ENCODE data around the gene SULT1A1. TPM values are rescaled to one million over a fixed set of nuclear protein-coding genes. Genes with fewer than 3 reads are reported as not detected.

The SULT1A1 gene
- total and polyA plus RNA-seq, 2 of the 13 experiments (the other 11 are each of a cell fraction or from before 2014, with no cell fraction given): 114 to 147 TPM

GRCh38 chr16:28617874-28618273 is 8.0 kb upstream of the SULT1A1 start (continued):
- TF ChIP-seq, protein P1, sequence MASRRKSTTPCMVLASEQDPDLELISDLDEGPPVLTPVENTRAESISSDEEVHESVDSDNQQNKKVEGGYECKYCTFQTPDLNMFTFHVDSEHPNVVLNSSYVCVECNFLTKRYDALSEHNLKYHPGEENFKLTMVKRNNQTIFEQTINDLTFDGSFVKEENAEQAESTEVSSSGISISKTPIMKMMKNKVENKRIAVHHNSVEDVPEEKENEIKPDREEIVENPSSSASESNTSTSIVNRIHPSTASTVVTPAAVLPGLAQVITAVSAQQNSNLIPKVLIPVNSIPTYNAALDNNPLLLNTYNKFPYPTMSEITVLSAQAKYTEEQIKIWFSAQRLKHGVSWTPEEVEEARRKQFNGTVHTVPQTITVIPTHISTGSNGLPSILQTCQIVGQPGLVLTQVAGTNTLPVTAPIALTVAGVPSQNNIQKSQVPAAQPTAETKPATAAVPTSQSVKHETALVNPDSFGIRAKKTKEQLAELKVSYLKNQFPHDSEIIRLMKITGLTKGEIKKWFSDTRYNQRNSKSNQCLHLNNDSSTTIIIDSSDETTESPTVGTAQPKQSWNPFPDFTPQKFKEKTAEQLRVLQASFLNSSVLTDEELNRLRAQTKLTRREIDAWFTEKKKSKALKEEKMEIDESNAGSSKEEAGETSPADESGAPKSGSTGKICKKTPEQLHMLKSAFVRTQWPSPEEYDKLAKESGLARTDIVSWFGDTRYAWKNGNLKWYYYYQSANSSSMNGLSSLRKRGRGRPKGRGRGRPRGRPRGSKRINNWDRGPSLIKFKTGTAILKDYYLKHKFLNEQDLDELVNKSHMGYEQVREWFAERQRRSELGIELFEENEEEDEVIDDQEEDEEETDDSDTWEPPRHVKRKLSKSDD (CRISPR knock-in tag; IDR thresholded peaks at IDR 0.05; ENCODE audit: low read depth): no peak
- TF ChIP-seq ZBTB10 (CRISPR knock-in tag; IDR thresholded peaks at IDR 0.05; ENCODE audit: borderline replicate concordance): no peak
- no peak for TF ChIP-seq SMARCE1 (IDR thresholded peaks at IDR 0.05; ENCODE audit: borderline replicate concordance)
- no peak for TF ChIP-seq NFKBIZ (CRISPR knock-in tag; IDR thresholded peaks at IDR 0.05)
- 0 out of 2 replicates have a peak, but pooled peaks have one; percentile 20 for TF ChIP-seq SP5 (CRISPR knock-in tag; IDR thresholded peaks at IDR 0.05; ENCODE audit: borderline replicate concordance, low read depth)
- no peak for TF ChIP-seq ZNF160 (CRISPR knock-in tag; IDR thresholded peaks at IDR 0.05)
- TF ChIP-seq ZNF691 (CRISPR knock-in tag; IDR thresholded peaks at IDR 0.05; ENCODE audit: borderline replicate concordance, low read depth): no peak
- TF ChIP-seq, protein P2, sequence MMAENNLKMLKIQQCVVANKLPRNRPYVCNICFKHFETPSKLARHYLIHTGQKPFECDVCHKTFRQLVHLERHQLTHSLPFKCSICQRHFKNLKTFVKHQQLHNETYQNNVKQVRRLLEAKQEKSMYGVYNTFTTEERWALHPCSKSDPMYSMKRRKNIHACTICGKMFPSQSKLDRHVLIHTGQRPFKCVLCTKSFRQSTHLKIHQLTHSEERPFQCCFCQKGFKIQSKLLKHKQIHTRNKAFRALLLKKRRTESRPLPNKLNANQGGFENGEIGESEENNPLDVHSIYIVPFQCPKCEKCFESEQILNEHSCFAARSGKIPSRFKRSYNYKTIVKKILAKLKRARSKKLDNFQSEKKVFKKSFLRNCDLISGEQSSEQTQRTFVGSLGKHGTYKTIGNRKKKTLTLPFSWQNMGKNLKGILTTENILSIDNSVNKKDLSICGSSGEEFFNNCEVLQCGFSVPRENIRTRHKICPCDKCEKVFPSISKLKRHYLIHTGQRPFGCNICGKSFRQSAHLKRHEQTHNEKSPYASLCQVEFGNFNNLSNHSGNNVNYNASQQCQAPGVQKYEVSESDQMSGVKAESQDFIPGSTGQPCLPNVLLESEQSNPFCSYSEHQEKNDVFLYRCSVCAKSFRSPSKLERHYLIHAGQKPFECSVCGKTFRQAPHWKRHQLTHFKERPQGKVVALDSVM (CRISPR knock-in tag; IDR thresholded peaks at IDR 0.05): peak; percentile 48; the same call in 1 of the 2 replicates
- peak; percentile 85 for TF ChIP-seq NR2F6 (IDR thresholded peaks at IDR 0.05)
- peak; percentile 89 for TF ChIP-seq NR2F6 (CRISPR knock-in tag; IDR thresholded peaks at IDR 0.05)
- TF ChIP-seq SIX1 (CRISPR knock-in tag; IDR thresholded peaks at IDR 0.05; ENCODE audit: borderline replicate concordance): no peak
- no peak for TF ChIP-seq ZNF335 (CRISPR knock-in tag; IDR thresholded peaks at IDR 0.05)
- no peak for TF ChIP-seq ZNF430 (CRISPR knock-in tag; IDR thresholded peaks at IDR 0.05)
- TF ChIP-seq BATF2 (CRISPR knock-in tag; IDR thresholded peaks at IDR 0.05): no peak
- no peak for TF ChIP-seq TFE3 (CRISPR knock-in tag; IDR thresholded peaks at IDR 0.05)
- TF ChIP-seq, protein P3, sequence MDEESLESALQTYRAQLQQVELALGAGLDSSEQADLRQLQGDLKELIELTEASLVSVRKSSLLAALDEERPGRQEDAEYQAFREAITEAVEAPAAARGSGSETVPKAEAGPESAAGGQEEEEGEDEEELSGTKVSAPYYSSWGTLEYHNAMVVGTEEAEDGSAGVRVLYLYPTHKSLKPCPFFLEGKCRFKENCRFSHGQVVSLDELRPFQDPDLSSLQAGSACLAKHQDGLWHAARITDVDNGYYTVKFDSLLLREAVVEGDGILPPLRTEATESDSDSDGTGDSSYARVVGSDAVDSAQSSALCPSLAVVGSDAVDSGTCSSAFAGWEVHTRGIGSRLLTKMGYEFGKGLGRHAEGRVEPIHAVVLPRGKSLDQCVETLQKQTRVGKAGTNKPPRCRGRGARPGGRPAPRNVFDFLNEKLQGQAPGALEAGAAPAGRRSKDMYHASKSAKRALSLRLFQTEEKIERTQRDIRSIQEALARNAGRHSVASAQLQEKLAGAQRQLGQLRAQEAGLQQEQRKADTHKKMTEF (CRISPR knock-in tag; IDR thresholded peaks at IDR 0.05): no peak
- no peak for TF ChIP-seq REPIN1 (CRISPR knock-in tag; IDR thresholded peaks at IDR 0.05; ENCODE audit: borderline replicate concordance, low read depth)
- TF ChIP-seq ZNF747 (CRISPR knock-in tag; IDR thresholded peaks at IDR 0.05; ENCODE audit: borderline replicate concordance): no peak
